Caco-2 (cell line): ENCODE data around the gene MYO15B. TPM values are rescaled to one million over a fixed set of nuclear protein-coding genes. Genes with fewer than 3 reads are reported as not detected.

Experiments
- BruUV-seq: library from RNA; stranded (reverse); fragments of 400-500 nt; replicated peaks from 2 replicates; lab custom pipeline; 2021; lab: Mats Ljungman, UMichigan
- CTCF ChIA-PET: fragments of 300-600 bp; sonication (Branson Sonifier 250); formaldehyde crosslinking; loops from one replicate; lab custom pipeline; 2022; ENCODE audit warnings: antibody characterized with exemption; lab: Charles Lee
- POLR2A ChIA-PET: fragments of 300-600 bp; sonication (Branson Sonifier 250); formaldehyde crosslinking; loops from one replicate; lab custom pipeline; 2022; ENCODE audit warnings: antibody characterized with exemption; lab: Charles Lee
- DNase-seq, 2 experiments: peaks; one replicate each; pipeline versions ENCODE4 v3.0.0 to v3.0.0-alpha.2; 2020 to 2022
- H3K27me3 ChIP-seq: replicated peaks from 2 replicates; pipeline ENCODE4 v1.6.0; 2011; ENCODE audit warnings: low read length; ENCODE audit not compliant: control insufficient read depth, insufficient read depth
- H3K36me3 ChIP-seq: 2 replicates; pipeline ENCODE4 v1.5.1; 2011; ENCODE audit warnings: low read length; ENCODE audit not compliant: control insufficient read depth, insufficient read depth
- H3K4me1 ChIP-seq: fragments of 250-450 bp; sonication (Bioruptor Pico); 2 replicates; pipeline ENCODE4 v1.5.1; 2020; ENCODE audit warnings: mild to moderate bottlenecking
- H3K4me3 ChIP-seq: 2 replicates; pipeline ENCODE4 v1.5.1; 2011; ENCODE audit warnings: low read depth, mild to moderate bottlenecking, control low read depth, low read length
- H3K9me3 ChIP-seq: fragments of 250-450 bp; sonication (Bioruptor Pico); 2 replicates; pipeline ENCODE4 v1.5.1; 2020; ENCODE audit warnings: mild to moderate bottlenecking, moderate library complexity
- H3K27ac Mint-ChIP-seq: one replicate; pipeline ENCODE4 v1.8.0; 2022; ENCODE audit warnings: mixed read lengths; ENCODE audit not compliant: unreplicated experiment
- H3K27me3 Mint-ChIP-seq: one replicate; pipeline ENCODE4 v1.8.0; 2022; ENCODE audit warnings: mixed read lengths; ENCODE audit not compliant: insufficient read depth, unreplicated experiment
- H3K36me3 Mint-ChIP-seq: one replicate; pipeline ENCODE4 v1.8.0; 2022; ENCODE audit warnings: mild to moderate bottlenecking, mixed read lengths; ENCODE audit not compliant: insufficient read depth, unreplicated experiment
- H3K4me1 Mint-ChIP-seq: one replicate; pipeline ENCODE4 v1.8.0; 2022; ENCODE audit warnings: low read depth, mixed read lengths; ENCODE audit not compliant: unreplicated experiment
- H3K4me3 Mint-ChIP-seq: one replicate; pipeline ENCODE4 v1.8.0; 2022; ENCODE audit warnings: mild to moderate bottlenecking, moderate library complexity, mixed read lengths; ENCODE audit not compliant: unreplicated experiment
- H3K9me3 Mint-ChIP-seq: one replicate; pipeline ENCODE4 v1.8.0; 2022; ENCODE audit warnings: mixed read lengths; ENCODE audit not compliant: unreplicated experiment
- intact Hi-C: fragments of 100-400 bp; cut with micrococcal nuclease; formaldehyde crosslinking; loops from one replicate; pipeline ENCODE4 v1.10.0; 2022; ENCODE audit not compliant: unreplicated experiment
- total RNA-seq: library from RNA; stranded (reverse); gene quantifications from 2 replicates; pipeline ENCODE4 v1.2.3, GENCODE V29; 2022
- TF ChIP-seq, protein P1 (sequence below), 2 experiments: fragments of 200-600 bp in 1 of 2; IDR thresholded peaks; 1 replicate in 1 of 2; 2 replicates in 1 of 2; pipeline versions ENCODE4 v1.5.1 to v1.8.0; 2011 to 2022; ENCODE audit warnings: antibody characterized with exemption in 1 of 2, control low read depth in 1 of 2, inconsistent platforms in 1 of 2, low read depth in 1 of 2, low read length in 1 of 2, mild to moderate bottlenecking in 1 of 2, moderate library complexity in 1 of 2; ENCODE audit not compliant: insufficient read depth in 1 of 2, severe bottlenecking in 1 of 2, unreplicated experiment in 1 of 2

The MYO15B gene
- total RNA-seq, 1 experiment from 2014 or later: 12.3 TPM

DNA sequence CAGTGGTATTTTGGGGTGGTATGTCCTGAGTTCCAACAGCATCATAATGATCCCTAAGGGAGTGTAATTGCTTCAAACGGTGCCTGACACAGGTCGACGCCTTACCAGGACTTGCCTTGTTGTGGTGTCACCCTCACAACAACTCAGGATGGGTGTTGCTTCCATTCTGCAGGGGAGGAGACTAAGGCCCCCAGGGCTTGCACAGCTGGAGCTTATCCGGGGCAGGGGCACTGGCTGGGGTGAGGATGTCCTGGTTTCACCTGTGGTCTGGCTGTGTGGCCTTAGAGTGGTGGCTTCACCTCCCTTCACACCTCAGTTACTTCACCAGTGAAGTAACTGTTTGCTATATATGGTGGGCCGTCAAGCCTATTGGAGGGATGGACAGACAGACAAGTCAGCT, 38.8 kb upstream of the MYO15B start:
- H3K27ac Mint-ChIP-seq: peak overlapping the region; percentile 68
- no TSS peak for BruUV-seq
- CTCF ChIA-PET: no interaction called here
- no peaks in the 10 kb centered on the region for H3K9me3 ChIP-seq
- no peaks in the 10 kb centered on the region for H3K27me3 Mint-ChIP-seq
- H3K27me3 ChIP-seq: no peaks in the 10 kb centered on the region
- TF ChIP-seq, protein P1, sequence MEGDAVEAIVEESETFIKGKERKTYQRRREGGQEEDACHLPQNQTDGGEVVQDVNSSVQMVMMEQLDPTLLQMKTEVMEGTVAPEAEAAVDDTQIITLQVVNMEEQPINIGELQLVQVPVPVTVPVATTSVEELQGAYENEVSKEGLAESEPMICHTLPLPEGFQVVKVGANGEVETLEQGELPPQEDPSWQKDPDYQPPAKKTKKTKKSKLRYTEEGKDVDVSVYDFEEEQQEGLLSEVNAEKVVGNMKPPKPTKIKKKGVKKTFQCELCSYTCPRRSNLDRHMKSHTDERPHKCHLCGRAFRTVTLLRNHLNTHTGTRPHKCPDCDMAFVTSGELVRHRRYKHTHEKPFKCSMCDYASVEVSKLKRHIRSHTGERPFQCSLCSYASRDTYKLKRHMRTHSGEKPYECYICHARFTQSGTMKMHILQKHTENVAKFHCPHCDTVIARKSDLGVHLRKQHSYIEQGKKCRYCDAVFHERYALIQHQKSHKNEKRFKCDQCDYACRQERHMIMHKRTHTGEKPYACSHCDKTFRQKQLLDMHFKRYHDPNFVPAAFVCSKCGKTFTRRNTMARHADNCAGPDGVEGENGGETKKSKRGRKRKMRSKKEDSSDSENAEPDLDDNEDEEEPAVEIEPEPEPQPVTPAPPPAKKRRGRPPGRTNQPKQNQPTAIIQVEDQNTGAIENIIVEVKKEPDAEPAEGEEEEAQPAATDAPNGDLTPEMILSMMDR (IDR thresholded peaks at IDR 0.05; ENCODE audit: insufficient read depth in 1 of 2, low read depth in 1 of 2, low read length in 1 of 2, severe bottlenecking in 1 of 2, unreplicated experiment in 1 of 2): no peak
- POLR2A ChIA-PET: no interaction called here
- peaks cover 2% of the 10 kb centered on the region; the same call in 1 of the 2 replicates for H3K36me3 ChIP-seq
- H3K4me3 ChIP-seq: no peak overlapping the region
- DNase-seq: no peak
- no peaks in the 10 kb centered on the region for H3K9me3 Mint-ChIP-seq
- intact Hi-C loops: no loop called here
- peaks cover 46% of the 10 kb centered on the region for H3K4me1 ChIP-seq
- peaks cover 22% of the 10 kb centered on the region for H3K4me1 Mint-ChIP-seq
- peaks cover 77% of the 10 kb centered on the region for H3K36me3 Mint-ChIP-seq
- no peak overlapping the region for H3K4me3 Mint-ChIP-seq

DNA sequence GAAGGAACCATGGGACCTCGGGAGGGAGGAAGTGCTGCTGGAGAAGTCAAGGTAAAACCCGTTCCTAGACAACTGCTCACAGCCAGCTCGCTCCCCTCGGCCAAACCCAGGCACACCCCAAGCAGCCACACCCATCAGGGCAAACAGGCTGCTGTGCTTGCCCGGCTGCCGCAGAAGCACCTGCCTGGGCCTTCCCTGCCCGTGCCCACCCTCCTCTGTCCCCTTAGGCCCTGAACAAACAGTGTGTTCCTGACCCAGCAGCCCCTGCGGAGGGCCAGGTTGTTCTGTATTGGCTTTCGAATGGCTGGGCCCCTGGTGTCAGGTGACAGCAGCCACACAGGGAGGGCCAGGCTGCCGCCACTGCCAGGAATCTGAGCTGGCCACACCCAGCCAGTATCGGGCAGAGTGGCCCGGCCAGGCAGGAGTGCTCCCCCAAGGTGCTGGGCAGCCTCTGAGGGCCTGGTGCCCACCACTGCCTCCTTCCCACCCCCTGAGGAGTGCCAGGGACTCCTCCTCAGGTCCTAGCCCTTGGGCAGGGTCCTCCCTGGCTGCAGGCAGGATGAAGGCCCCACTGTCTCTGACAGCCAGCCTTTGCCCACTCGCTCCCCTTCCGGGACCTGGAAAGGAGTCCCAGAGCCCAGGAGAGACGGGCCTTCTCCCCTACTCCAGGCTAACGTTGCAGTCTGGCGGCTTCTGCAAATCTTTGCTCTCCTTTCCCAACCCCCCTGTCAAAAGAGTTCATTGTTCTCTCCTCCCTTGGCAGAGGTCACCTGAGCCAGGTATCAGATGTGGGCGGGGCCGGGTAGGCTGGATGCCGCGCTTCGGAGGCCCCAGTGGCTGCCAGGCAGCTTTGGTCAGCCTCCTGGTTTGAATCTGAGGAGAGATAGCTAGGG, 38.1 kb upstream of the MYO15B start:
- peaks cover 2% of the 10 kb centered on the region; the same call in 1 of the 2 replicates for H3K36me3 ChIP-seq
- intact Hi-C loops: loop anchor here (5.0 kb wide), 1 partner anchor 32 kb away; the partner anchor contains the start of genes CASKIN2 and TSEN54
- H3K9me3 ChIP-seq: no peaks in the 10 kb centered on the region
- Mint-ChIP-seq H3K27ac (peak overlapping the region; percentile 68), H3K4me1 (peaks cover 22% of the 10 kb centered on the region), H3K27me3 (no peaks in the 10 kb centered on the region), H3K4me3 (no peak overlapping the region), H3K9me3 (no peaks in the 10 kb centered on the region), H3K36me3 (peaks cover 74% of the 10 kb centered on the region)
- TF ChIP-seq, protein P1 (IDR thresholded peaks at IDR 0.05; ENCODE audit: insufficient read depth in 1 of 2, low read depth in 1 of 2, low read length in 1 of 2, severe bottlenecking in 1 of 2, unreplicated experiment in 1 of 2): no peak
- POLR2A ChIA-PET: no interaction called here
- peaks cover 48% of the 10 kb centered on the region for H3K4me1 ChIP-seq
- no TSS peak for BruUV-seq
- DNase-seq: peak; percentile 69 to 78
- no peaks in the 10 kb centered on the region for H3K27me3 ChIP-seq
- CTCF ChIA-PET: interaction anchor here (0.7 kb wide), 1 partner anchor 37 kb away, joined by 10 read pairs; no protein-coding TSS in a partner anchor
- no peak overlapping the region for H3K4me3 ChIP-seq

DNA sequence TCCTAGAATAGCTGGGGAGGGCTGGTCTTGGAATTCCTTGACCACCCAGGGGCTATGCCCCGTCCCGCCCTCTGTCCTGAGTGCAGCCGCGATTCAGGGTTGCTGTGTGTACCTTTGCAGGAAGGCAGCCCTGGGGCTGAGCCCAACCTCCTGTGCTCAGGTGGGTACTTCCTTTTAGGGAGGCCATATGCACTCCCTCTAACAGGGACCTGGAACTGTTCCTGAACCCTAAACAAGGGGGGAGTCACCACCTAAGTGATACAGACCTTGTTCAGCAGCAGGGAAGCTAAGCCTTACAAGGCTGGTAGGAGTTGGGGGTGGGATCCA, 37.5 kb upstream of the MYO15B start:
- no TSS peak for BruUV-seq
- Histone ChIP-seq H3K9me3 (no peaks in the 10 kb centered on the region), H3K36me3 (peaks cover 2% of the 10 kb centered on the region; the same call in 1 of the 2 replicates), H3K27me3 (no peaks in the 10 kb centered on the region), H3K4me3 (no peak overlapping the region), H3K4me1 (peaks cover 48% of the 10 kb centered on the region)
- Mint-ChIP-seq H3K27me3 (no peaks in the 10 kb centered on the region), H3K9me3 (no peaks in the 10 kb centered on the region), H3K4me1 (peaks cover 22% of the 10 kb centered on the region), H3K27ac (peak overlapping the region; percentile 68), H3K4me3 (no peak overlapping the region), H3K36me3 (peaks cover 77% of the 10 kb centered on the region)
- ChIA-PET POLR2A (no interaction called here), CTCF (no interaction called here)
- TF ChIP-seq, protein P1 (IDR thresholded peaks at IDR 0.05; ENCODE audit: insufficient read depth in 1 of 2, low read depth in 1 of 2, low read length in 1 of 2, severe bottlenecking in 1 of 2, unreplicated experiment in 1 of 2): no peak
- intact Hi-C loops: loop anchor here (5.0 kb wide), 1 partner anchor 33 kb away; the partner anchor contains the start of genes CASKIN2 and TSEN54
- no peak for DNase-seq
